ENCODE data around the gene FAM174C.

Gene FAM174C

GRCh38 chr19:1325568-1326294 lies 50.4 kb downstream of the FAM174C start:
- in situ Hi-C loops (cut with MboI; ENCODE audit: low sequenced_read_pairs, unreplicated experiment) = no loop called here
- TF ChIP-seq CTCF (IDR thresholded peaks at IDR 0.05; ENCODE audit: borderline replicate concordance, control extremely low read depth, extremely low read depth, insufficient read depth, missing control alignments) = no peak

GRCh38 chr19:1327125-1327524 lies 51.8 kb downstream of the FAM174C start:
- in situ Hi-C loops (cut with MboI; ENCODE audit: low sequenced_read_pairs, unreplicated experiment) = no loop called here
- no peak for DNase-seq (ENCODE audit: low spot score)
- no peak for TF ChIP-seq CTCF (IDR thresholded peaks at IDR 0.05; ENCODE audit: borderline replicate concordance, control extremely low read depth, extremely low read depth, insufficient read depth, missing control alignments)

More at GRCh38 chr19:1325568-1326294, 50.4 kb downstream of the FAM174C start:
- DNase-seq (ENCODE audit: low spot score) = no peak
